GM12864 (cell line): Measurements from ENCODE around the gene CNRIP1.
"Not testable (repeated sequence)": the region's sequence is repeated elsewhere in the genome, so short reads cannot be mapped to it uniquely, and the experiment has no call there.

Source experiments
- DNase-seq: peaks from one replicate; pipeline ENCODE4 v3.0.0-alpha.2; 2011; ENCODE audit warnings: low read depth
- H3K4me3 ChIP-seq: 2 replicates; pipeline ENCODE4 v1.5.1; 2011; ENCODE audit warnings: mild to moderate bottlenecking, low read depth, low read length, control low read depth
- CTCF ChIP-seq: IDR thresholded peaks from 2 replicates; pipeline ENCODE4 v1.5.1; 2011; ENCODE audit warnings: low read depth, mild to moderate bottlenecking, moderate library complexity, low read length, control low read depth, inconsistent platforms; ENCODE audit errors: missing control alignments

Gene CNRIP1

GRCh38 chr2:68352651-68353391 lies 33.1 kb upstream of the CNRIP1 start:
- H3K4me3 ChIP-seq: no peak overlapping the region
- no peak for DNase-seq
- no peak for TF ChIP-seq CTCF

DNA sequence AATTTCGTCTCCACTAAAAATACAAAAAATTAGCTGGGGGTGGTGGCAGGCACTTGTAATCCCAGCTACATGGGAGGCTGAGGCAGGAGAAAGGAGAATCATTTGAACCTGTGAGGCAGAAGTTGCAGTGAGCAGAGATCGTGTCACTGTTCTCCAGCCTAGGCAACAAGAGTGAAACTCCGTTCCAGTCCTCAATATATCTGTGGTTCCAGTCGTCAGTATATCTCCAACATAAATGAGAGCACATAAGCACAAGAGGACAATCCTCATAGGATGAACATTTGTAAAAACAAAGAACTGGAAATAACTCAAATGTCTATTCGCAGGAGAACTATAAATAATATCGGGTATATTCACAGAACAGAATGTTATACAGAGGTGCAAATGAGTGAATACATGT lies 32.2 kb upstream of the CNRIP1 start:
- no peak for TF ChIP-seq CTCF

GRCh38 chr2:68349091-68349490 lies 29.3 kb upstream of the CNRIP1 start:
- DNase-seq, H3K4me3 ChIP-seq: not testable (repeated sequence)

More for the DNA sequence above, 32.2 kb upstream of the CNRIP1 start:
- no peak for DNase-seq
- H3K4me3 ChIP-seq: no peak overlapping the region

GRCh38 chr2:68345129-68345875 lies 25.6 kb upstream of the CNRIP1 start:
- no peak for TF ChIP-seq CTCF
- H3K4me3 ChIP-seq: no peak overlapping the region
- DNase-seq: no peak

DNA sequence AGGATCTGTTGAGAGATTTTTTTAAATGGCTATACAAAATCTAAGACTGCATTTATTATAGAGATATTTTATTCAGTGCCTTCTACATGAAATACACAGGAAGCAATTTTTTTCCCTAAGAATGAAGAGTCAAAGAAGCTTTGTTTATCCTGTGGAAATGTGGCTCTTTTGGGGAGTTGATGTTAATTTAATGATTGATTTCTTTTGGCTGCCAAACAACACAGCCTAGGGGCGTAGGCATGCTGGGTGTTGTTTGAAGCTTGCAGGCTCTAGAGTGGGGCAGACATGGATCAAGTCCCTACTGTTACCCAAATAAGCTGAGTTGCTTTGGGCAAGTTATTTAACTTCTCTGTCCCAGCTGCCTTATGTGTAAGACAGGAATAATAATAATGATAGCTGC lies 24.3 kb upstream of the CNRIP1 start:
- DNase-seq: no peak
- H3K4me3 ChIP-seq: no peak overlapping the region
- no peak for TF ChIP-seq CTCF

- H3K4me3 ChIP-seq: no peak overlapping the region
- no peak for DNase-seq
- TF ChIP-seq CTCF: no peak
Measured at GRCh38 chr2:68342470-68342869, 22.7 kb upstream of the CNRIP1 start.

- H3K4me3 ChIP-seq: no peak overlapping the region
- no peak for DNase-seq
- TF ChIP-seq CTCF: no peak
Measured at GRCh38 chr2:68341583-68341982, 21.8 kb upstream of the CNRIP1 start.
